GM19455 (cell line): ENCODE measurements around the gene CALD1.
"Not testable (repeated sequence)": the region's sequence is repeated elsewhere in the genome, so short reads cannot be mapped to it uniquely, and the experiment has no call there.

Experiments used
- ATAC-seq: cut with Tn5 transposase; IDR thresholded peaks from one replicate; pipeline ENCODE4 v1.9.1; 2021; ENCODE audit not compliant: unreplicated experiment

Gene CALD1

DNA sequence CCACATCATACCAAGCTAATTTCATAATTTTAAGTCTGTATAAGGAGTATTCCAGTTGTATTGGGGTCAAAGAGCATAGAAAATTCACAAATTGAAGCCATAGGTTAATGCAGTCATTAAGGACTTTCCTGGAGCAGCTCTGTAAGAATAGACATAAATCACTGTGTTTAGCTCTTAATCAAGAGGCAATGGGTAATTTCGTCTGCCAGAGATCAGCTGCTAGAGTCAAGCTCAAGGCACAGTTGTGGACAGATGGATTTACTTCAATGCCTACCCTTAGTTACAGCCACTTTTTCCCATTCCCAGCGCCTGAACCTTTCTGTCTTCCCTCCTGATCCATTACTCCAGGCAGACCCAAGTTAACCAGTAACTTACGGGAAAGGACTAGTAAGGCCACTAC is 166.3 kb downstream of the CALD1 start:
- ATAC-seq = no peak

DNA sequence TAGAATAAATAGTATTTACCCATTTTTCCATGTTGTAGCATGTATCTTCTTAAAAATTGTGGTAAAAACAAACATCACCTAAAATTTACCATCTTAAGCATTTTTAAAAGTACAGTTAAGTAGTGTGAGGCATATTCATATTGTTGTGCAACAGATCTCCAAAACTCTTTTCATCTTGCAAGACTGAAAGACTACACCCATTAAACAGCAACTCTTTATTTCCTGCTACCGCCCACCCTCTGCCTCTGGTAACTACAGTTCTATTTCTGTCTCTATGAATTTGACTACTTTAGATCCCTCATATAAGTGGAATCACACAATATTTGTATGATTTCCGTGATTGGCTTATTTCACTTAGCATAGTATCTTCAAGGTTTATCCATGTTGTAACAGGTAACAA is 166.8 kb downstream of the CALD1 start:
- ATAC-seq = no peak

DNA sequence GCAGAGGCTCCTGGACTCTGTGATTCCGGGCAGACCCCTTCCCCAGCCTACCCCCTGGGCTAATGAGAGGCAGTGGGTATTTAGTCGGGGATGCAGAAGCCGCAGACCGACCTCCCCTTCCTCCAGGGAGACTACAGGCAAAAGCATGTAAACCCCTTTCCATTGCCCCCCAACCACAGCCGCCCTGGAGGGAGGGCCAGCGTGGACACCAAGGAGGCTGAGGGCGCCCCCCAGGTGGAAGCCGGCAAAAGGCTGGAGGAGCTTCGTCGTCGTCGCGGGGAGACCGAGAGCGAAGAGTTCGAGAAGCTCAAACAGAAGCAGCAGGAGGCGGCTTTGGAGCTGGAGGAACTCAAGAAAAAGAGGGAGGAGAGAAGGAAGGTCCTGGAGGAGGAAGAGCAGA is 167.9 kb downstream of the CALD1 start:
- ATAC-seq = no peak

DNA sequence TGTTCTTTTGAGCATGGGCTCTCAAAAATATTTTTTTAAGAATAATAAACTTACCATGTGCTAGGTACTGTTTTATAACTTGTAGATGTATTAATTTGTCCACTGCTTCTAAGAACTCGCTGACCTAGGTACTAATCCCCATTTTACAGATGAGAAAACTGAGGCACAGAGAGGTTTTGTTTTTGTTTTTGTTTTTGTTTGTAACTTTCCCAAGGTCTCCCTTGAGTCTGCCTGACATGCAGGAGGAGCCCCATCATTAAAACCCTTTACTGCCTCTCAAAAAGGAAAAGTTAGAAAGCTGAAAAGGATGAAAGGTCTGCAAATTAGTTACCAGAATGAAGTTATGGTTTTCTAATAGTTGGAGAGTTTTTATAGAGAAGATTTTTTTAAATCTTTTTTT is 168.4 kb downstream of the CALD1 start:
- no peak for ATAC-seq

DNA sequence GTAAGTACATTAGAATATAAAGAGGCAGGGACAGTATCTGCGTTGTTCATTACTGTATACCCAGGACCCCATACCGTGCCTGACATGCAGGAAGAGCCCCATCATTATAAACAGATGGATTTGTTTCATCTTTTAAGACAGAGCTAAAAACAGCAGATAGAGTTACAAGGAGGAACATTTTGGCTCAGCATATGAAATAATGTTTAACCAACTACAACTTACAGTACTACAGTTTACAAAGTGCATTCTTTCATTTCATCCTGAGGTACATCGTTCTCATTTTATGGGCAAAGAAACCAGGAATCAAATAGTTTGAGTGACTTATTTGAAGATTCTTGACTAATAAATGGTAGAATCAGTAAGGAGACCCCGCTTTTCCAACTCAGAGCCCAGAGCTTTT is 168.8 kb downstream of the CALD1 start:
- ATAC-seq = no peak

DNA sequence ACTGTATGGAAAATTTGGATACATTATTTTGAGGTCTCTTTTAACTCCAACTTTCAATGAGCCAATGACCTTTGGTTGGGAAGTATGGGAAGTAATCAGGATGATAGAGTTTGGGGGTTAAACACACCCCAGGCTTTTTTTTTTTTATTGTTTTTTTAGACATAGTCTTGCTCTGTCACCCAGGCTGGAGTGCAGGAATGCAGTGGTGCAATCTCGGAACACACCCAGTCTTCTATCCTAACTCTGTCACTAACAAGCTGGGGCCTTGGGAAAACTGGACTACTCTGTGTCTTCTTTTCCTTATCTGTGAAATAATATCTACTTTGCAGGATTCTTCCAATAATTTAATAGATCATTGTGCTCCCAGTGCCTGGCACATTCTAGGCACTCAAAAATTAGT is 169.3 kb downstream of the CALD1 start:
- ATAC-seq = no peak

DNA sequence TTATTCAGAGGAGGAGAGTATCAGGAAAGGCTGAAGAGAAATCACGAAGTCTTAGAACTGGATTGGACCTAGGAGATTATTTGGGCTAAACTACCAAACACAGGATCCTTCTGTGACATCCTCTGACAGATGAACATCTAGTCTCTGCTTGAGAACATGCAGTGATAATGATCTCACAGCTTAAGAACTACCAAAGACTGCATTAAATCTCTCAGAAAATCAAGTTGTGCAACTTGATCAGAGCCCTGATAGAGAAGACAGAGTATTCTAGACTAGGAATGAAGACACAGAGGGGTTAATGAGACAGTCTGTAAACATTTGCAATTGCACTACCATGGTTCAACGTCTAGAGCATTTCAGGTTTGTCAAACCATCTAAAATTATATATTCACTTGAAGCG is 169.7 kb downstream of the CALD1 start:
- no peak for ATAC-seq

DNA sequence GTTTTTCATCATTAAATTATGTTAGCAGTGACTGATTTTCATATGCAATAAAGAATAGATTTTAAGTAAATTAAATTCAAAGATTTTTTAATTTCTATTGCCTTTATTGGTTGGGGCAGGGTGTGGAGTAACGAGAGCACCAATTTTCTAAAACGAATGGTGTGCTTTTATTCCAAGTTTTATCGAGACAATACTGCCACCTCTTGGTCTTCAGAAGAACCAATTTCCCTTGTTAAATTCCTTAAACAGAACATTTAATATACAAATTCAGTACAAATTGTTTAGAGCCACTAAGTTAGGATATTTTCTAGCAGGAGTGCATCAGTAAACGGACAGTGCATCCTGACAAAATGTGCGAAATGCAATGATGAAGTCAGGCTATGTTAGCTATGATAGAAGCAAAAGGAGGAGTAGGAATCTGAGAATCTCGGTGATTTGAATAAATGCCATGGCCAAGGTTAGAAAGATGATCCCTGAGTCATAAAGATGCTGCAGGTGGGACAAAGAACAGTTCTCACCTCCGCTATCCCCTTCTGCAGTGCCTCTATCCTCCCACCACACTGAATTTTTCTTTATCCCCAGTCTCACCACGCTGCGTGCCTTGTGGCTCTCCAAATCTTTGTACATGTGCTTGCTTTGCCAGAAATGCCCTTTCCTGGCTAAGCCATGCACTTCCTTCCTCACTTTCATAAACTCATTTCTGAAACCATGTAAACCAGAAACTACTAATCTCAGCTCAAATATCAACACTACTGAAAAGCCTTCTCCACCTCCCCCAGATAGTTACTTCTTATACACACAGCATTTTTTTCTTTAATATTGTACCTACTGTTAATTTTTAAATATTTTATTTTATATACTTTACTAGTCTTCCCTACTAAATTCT is 175.0 kb downstream of the CALD1 start:
- no peak for ATAC-seq

DNA sequence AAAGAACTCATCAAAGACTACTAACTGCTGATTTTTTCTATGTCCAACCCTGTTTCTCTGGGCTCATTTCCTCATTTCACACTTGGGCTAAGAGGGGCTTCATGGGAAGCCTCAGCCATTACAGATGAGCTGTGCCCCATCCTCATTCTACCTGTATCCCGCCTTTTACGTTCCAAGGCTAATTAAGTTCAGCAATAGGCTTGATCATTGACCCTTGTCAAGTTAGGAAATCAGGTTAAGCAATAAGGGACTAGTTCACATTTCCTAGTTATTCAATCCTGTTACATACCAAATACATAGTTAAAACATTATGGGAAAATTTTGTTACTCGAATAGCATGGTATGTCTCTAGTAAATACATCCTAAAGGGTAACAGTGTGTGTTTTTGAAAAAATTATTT is 177.6 kb downstream of the CALD1 start:
- ATAC-seq = no peak

DNA sequence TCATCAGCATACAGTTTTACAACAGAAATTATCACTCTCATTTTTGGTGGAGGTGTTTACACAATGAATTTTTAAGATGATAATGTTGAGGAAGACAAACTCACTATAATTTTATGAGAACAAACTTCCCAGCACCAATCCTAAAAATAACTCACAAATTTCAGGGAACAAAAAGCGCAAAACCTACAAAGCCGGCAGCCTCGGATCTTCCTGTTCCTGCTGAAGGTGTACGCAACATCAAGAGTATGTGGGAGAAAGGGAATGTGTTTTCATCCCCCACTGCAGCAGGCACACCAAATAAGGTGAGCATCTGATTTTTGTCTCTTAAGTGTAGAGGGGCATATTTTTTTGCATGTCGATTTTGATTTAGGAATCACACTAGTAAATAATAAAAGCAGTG is 180.4 kb downstream of the CALD1 start:
- no peak for ATAC-seq

DNA sequence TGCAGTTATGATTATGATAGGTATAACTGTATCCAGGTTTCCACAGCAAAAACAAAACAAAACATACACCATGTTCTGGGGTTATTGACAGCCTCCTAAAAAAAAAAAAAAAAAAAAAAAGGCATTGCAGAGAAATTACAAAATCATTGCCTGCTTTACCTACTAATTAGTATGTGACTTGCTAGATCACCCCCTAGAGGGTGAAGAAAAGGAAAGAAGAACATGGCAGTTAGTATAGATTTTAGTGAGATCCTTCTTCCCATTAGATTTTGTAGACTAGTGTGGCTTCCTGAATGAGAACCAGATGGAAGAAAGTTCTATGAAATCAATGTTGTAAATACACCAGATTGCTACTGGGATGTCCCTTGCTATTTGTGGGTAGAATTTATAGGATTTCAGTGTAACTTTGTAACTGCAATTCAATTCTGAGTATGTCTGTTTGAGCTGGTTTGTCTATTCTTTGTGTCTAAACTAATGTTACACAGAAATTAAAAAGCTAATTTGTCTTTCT is 182.9 kb downstream of the CALD1 start:
- ATAC-seq = no peak

DNA sequence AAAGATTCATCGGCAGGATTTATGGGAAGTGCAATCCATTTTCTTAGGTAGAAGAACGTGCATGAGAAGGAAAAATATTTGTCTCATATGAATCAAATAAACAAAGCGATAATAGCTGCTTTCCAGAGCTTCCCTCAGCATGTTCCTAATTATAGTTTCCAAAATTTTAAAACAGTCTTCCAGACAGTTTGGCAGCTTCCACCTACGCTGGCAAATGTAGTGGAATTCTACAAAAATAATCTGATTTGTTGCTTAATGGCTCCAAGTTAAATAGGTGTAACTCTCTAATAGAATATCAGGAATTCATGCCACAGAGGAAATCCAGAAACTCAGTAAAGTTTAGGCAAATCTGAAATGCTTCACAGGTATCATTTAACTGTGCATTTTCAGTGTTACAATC is 183.6 kb downstream of the CALD1 start:
- no peak for ATAC-seq

DNA sequence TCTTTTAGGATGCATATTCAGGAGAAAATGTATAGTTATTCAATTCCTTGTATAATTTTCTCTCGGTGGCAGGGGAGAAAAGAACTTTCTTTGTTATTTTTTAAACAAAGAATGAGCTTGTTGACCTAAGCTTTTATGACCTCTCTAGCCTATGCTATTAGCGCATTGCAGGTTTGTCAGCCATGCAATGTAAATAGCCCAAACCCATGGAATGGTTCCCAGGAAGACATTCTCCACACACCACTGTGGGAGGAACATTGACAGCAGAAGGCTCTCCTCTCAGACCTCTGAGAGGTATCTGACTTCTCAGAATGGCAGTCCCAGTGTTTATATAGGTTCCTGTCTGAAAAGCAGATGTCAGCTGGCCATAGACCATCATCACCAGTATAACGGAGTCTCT is 187.3 kb downstream of the CALD1 start:
- no peak for ATAC-seq

DNA sequence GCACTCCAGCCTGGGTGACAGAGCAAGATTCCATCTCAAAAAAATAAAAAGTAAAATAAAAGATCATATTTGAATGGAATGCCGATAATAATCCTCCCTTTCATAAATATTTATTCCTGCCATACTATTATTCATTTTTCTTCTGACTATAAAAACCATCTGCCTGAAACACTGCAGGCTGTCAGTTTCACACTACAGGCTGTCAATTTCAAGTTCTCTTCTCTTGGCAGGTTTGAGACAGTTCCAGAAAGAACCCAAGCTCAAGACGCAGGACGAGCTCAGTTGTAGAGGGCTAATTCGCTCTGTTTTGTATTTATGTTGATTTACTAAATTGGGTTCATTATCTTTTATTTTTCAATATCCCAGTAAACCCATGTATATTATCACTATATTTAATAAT is 188.7 kb downstream of the CALD1 start:
- no peak for ATAC-seq

DNA sequence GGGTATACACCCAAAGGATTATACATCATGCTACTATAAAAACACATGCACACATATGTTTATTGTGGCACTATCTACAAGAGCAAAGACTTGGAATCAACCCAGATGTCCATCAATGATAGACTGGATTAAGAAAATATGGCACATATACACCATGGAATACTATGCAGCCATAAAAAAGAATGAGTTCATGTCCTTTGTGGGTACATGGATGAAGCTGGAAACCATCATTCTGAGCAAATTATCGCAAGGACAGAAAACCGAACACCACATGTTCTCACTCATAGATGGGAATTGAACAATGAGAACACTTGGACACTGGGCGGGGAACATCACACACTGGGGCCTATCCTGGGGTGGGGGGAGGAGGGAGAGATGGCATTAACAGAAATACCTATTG is 202.2 kb downstream of the CALD1 start:
- not testable (repeated sequence) for ATAC-seq

DNA sequence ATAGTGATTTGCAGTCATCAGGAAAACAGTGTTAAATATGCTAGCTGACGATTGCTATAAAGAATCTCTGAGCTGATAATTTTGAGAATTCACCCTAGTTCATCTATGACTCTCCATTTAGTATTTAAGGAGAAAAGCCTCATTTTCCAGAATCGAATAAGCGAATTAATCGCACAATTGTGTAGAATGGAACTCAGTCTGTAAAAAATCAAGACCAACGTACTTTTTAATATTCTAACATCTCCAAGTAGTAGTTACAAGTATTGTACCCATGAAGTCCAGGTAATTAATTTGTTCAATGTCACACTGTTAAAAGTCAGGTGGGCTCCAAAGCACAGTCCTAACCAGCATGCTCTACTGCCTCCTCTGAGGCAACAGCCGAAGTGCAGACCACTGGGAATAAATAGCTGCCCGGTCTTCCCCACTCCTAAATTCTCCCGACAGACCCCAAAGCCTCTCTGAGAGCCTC is 206.5 kb downstream of the CALD1 start:
- ATAC-seq = peak; percentile 48

DNA sequence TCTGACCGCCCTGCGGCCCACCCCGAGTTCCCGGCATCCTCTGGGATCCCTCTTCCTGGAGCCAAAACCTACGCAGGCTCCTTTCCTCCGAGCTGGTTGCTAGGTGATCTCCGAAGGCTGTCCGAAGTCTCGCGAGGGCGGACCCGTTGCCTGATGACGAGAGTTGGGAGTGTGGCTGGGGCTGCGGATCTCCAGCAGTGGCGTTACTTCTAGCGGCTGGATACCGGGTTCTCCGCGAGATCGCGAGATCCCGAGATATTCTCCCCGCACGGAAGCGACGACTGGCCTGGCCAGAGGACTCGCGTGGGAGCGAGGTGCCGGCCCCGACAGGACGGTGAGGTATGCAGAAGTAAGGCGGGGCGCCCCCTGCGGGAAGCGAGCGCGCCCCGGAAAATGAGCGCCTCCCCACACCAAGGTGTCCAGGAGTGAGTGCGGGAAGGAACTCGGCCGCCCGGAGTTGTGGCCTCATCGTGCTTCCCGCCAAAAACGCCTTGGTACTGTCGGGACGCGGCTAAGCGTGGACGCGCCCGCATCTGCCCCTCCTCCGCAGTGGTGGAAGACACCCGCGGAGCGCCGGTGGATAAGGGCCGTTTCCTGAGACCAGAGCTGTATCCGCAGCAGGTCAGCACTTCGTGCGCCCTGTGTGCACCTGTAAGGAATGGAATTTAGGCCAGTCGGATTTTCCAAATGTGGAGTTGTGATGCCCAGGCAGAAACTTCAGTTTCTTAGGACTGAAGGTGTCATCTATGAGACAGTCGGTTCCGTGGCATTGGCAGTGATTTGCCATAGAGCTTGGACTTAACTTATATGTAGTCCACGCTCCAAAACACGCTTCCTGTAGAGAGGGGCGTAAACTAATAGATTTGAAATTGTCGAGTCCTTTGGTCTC is 207.2 kb downstream of the CALD1 start, which contains the start of gene AGBL3:
TSS of gene AGBL3 (plus strand) at position 146 of the 889 bp plus-strand sequence. CDS start 1,426 bp downstream, outside the sequence.
- ATAC-seq = peak; percentile 97

DNA sequence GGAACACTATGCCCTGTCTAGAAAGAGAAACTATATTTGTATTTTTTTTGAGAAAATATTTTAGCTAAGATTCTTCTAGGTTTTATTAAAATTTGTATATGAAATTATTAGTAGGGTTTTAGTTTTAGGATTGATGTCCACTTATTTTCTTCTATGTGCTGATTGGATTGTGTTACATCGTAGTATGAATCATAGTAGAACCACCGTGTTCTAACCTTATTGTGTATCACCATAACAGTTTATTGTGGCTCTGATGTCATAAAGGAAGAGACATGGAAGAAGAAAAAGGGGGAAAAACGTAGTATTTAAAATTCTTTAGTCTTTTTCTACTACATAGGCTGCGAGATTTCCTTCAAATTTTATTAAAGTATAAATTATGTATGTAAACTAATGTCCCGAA is 208.7 kb downstream of the CALD1 start:
- ATAC-seq = no peak

DNA sequence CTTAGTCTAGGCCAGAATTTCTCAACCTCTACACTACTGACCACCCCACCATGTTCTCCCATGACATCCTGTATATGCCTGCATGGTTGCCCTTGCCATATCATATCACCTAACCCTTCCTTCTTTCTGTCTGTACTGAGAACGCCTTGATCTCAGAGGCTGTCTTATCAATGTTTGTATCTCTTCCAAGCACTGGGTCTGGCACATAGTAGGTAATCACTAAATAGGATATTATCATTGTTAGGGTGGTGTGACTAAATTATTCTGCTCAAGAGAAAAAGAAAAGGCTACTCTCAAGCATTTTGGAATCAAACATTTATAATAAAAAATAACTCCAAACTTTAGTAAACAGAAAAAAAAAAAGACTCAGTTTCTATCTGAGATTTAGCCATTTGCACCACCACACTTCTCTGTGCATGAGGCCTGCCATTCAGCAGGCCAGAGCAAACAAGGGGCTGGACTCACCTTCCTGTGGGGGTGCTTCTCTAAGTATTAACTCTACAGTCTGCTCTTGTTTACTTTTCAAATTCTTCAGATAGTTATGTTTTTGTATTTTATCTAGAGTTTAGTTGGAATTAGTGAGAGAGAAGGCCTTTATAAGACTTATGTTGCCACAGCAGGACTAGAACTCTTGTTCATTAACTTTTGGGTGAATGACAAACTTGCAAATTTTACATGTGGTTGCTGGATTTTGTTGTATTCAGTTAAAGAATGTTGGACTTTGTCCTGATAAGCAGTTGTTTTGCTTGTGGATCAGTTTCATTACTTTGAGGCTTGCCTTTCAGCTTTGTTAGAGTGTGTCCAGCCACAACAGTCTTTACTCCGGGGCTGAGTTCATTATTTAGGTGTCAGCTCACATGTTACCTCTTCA is 212.3 kb downstream of the CALD1 start:
- no peak for ATAC-seq

DNA sequence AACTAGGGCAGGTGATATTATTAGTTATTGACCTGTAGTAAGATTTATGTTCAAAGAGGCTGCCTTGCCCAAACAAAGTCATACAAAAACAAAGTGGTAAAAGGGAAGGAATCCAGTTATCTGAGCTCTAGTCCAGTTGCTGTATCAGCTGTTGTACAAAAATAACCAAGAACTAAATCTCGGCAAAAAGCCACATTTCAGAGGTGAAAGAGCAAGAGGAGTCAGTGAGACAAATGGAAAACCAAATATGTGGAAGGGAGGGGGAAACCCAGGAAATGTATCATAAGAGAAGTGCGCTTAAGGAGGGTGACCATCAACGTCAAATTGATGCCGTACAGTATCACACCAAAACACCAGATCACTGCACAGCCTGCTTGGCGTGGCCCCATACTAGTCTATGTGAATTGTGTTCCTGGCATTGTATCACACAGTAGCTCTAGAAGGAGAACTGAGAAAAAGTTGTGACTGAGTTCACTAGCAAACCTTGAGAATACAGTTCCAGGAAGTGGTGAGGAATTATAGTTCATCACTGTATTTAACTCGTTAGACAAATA is 213.3 kb downstream of the CALD1 start:
- peak; percentile 70 for ATAC-seq
